Keratinocyte (primary cell): Measurements from ENCODE around the gene NHP2.

Experiments
- CTCF ChIP-seq, 3 experiments: IDR thresholded peaks in 1 of 3; conservative IDR thresholded peaks in 1 of 3; optimal IDR thresholded peaks in 1 of 3; 2 replicates in 2 of 3; 3 replicates in 1 of 3; pipeline versions ENCODE3 to v1.5.1; 2011; ENCODE audit warnings: low read length in 3 of 3, mild to moderate bottlenecking in 3 of 3, moderate library complexity in 2 of 3, control low read depth in 1 of 3, inconsistent platforms in 1 of 3; ENCODE audit not compliant: insufficient read depth in 2 of 3; ENCODE audit errors: extremely low read depth in 1 of 3
- EZH2 ChIP-seq: IDR thresholded peaks from one replicate; pipeline ENCODE4 v1.6.1; 2012; ENCODE audit warnings: inconsistent platforms, mild to moderate bottlenecking, low read length, moderate library complexity

- no peak for TF ChIP-seq CTCF (optimal IDR thresholded peaks at IDR 0.05 in 1 of 3, IDR thresholded peaks at IDR 0.05 in 1 of 3, conservative IDR thresholded peaks at IDR 0.05 in 1 of 3; ENCODE audit: extremely low read depth in 1 of 3, insufficient read depth in 2 of 3, low read length in 3 of 3)
- TF ChIP-seq EZH2: no peak
These were observed 47.6 kb downstream of the NHP2 start for GRCh38 chr5:178106086-178106485.
